ENCODE results near the gene MYO18B.

Gene MYO18B

GRCh38 chr22:25735650-25736049 lies 6.3 kb upstream of the MYO18B start:
- H3F3A ChIP-seq (ENCODE audit: insufficient read depth, low read length): no peaks in the 10 kb centered on the region
- no peaks in the 10 kb centered on the region for H3K79me2 ChIP-seq (ENCODE audit: low read length)
- H3K9me3 ChIP-seq (replicated peaks; ENCODE audit: insufficient read depth, low read length): no peaks in the 10 kb centered on the region
- no peak overlapping the region for H3K9ac ChIP-seq (ENCODE audit: low read length)
- no peaks in the 10 kb centered on the region for H3K36me3 ChIP-seq (replicated peaks; ENCODE audit: insufficient read depth, low read length)
- H3K27me3 ChIP-seq (replicated peaks; ENCODE audit: insufficient read depth, low read length): peaks cover 16% of the 10 kb centered on the region
- no peak overlapping the region for H2AFZ ChIP-seq (ENCODE audit: low read length)
- H3K4me1 ChIP-seq (ENCODE audit: low read length): no peaks in the 10 kb centered on the region
- no peak for DNase-seq
- TF ChIP-seq EZH2 (optimal IDR thresholded peaks at IDR 0.05; ENCODE audit: low read depth, low read length): no peak
- TF ChIP-seq EZH2phosphoT487 (IDR thresholded peaks at IDR 0.05; ENCODE audit: low read length): no peak
- TF ChIP-seq CTCF (IDR thresholded peaks at IDR 0.05; ENCODE audit: low read length): no peak
- H3K9me2 ChIP-seq (replicated peaks; ENCODE audit: insufficient read depth, low read length): no peaks in the 10 kb centered on the region
- no peak overlapping the region for H3K27ac ChIP-seq (ENCODE audit: low read length)
- no peaks in the 10 kb centered on the region for H4K20me1 ChIP-seq (ENCODE audit: insufficient read depth, low read length)
- no peak overlapping the region for H3K4me2 ChIP-seq (ENCODE audit: low read depth, low read length)
- no peak overlapping the region for H3K4me3 ChIP-seq (ENCODE audit: low read length)

- DNase-seq: no peak
- Histone ChIP-seq H3K27ac (ENCODE audit: low read length) (no peak overlapping the region), H3K4me1 (ENCODE audit: low read length) (no peaks in the 10 kb centered on the region)
Measured at GRCh38 chr22:25736378-25737011, 5.5 kb upstream of the MYO18B start.

GRCh38 chr22:25739659-25740344 lies 2.2 kb upstream of the MYO18B start:
- no peak for DNase-seq
- Histone ChIP-seq H3K79me2 (ENCODE audit: low read length) (no peaks in the 10 kb centered on the region), H4K20me1 (ENCODE audit: insufficient read depth, low read length) (no peaks in the 10 kb centered on the region), H3K27me3 (replicated peaks; ENCODE audit: insufficient read depth, low read length) (peaks cover 8% of the 10 kb centered on the region), H3K4me1 (ENCODE audit: low read length) (no peaks in the 10 kb centered on the region), H3K36me3 (replicated peaks; ENCODE audit: insufficient read depth, low read length) (no peaks in the 10 kb centered on the region), H3K9me2 (replicated peaks; ENCODE audit: insufficient read depth, low read length) (no peaks in the 10 kb centered on the region), H3K27ac (ENCODE audit: low read length) (no peak overlapping the region), H3K9me3 (replicated peaks; ENCODE audit: insufficient read depth, low read length) (no peaks in the 10 kb centered on the region), H3K9ac (ENCODE audit: low read length) (no peak overlapping the region), H3K4me3 (ENCODE audit: low read length) (no peak overlapping the region), H2AFZ (ENCODE audit: low read length) (no peak overlapping the region), H3F3A (ENCODE audit: insufficient read depth, low read length) (no peaks in the 10 kb centered on the region), H3K4me2 (ENCODE audit: low read depth, low read length) (no peak overlapping the region)
- TF ChIP-seq EZH2phosphoT487 (IDR thresholded peaks at IDR 0.05; ENCODE audit: low read length) (no peak), EZH2 (optimal IDR thresholded peaks at IDR 0.05; ENCODE audit: low read depth, low read length) (no peak), CTCF (IDR thresholded peaks at IDR 0.05; ENCODE audit: low read length) (no peak)

More at GRCh38 chr22:25736378-25737011, 5.5 kb upstream of the MYO18B start:
- H3K36me3 ChIP-seq (replicated peaks; ENCODE audit: insufficient read depth, low read length): no peaks in the 10 kb centered on the region
- no peaks in the 10 kb centered on the region for H3K9me2 ChIP-seq (replicated peaks; ENCODE audit: insufficient read depth, low read length)
- no peak overlapping the region for H2AFZ ChIP-seq (ENCODE audit: low read length)
- no peak overlapping the region for H3K4me3 ChIP-seq (ENCODE audit: low read length)
- no peaks in the 10 kb centered on the region for H3K79me2 ChIP-seq (ENCODE audit: low read length)
- H3K9me3 ChIP-seq (replicated peaks; ENCODE audit: insufficient read depth, low read length): no peaks in the 10 kb centered on the region
- no peaks in the 10 kb centered on the region for H4K20me1 ChIP-seq (ENCODE audit: insufficient read depth, low read length)
- TF ChIP-seq EZH2phosphoT487 (IDR thresholded peaks at IDR 0.05; ENCODE audit: low read length): no peak
- no peak for TF ChIP-seq CTCF (IDR thresholded peaks at IDR 0.05; ENCODE audit: low read length)
- TF ChIP-seq EZH2 (optimal IDR thresholded peaks at IDR 0.05; ENCODE audit: low read depth, low read length): no peak
- H3K4me2 ChIP-seq (ENCODE audit: low read depth, low read length): no peak overlapping the region
- H3K27me3 ChIP-seq (replicated peaks; ENCODE audit: insufficient read depth, low read length): peaks cover 16% of the 10 kb centered on the region
- no peaks in the 10 kb centered on the region for H3F3A ChIP-seq (ENCODE audit: insufficient read depth, low read length)
- no peak overlapping the region for H3K9ac ChIP-seq (ENCODE audit: low read length)
